NCI-H2227 (cell line): ENCODE results near the gene CD79A.
A peak's percentile ranks its signal among the peaks of the same experiment; 100 is the strongest.
"Not testable (repeated sequence)": the region's sequence is repeated elsewhere in the genome, so short reads cannot be mapped to it uniquely, and the experiment has no call there.

Experiments
- DNase-seq: peaks from one replicate; lab custom pipeline; 2025; ENCODE audit not compliant: unreplicated experiment; lab: John Stamatoyannopoulos, UW

Gene CD79A

GRCh38 chr19:41904118-41904870, 27.2 kb downstream of the CD79A start:
- no peak for DNase-seq

GRCh38 chr19:41905273-41906002, 28.4 kb downstream of the CD79A start:
- no peak for DNase-seq

- DNase-seq, result no peak
Measured at GRCh38 chr19:41906271-41906670, 29.2 kb downstream of the CD79A start.

GRCh38 chr19:41906916-41907680, 30.0 kb downstream of the CD79A start:
- DNase-seq, result no peak

- DNase-seq, result no peak
Measured at GRCh38 chr19:41907994-41908615, 31.0 kb downstream of the CD79A start.

GRCh38 chr19:41908724-41909464, 31.8 kb downstream of the CD79A start:
- DNase-seq, result no peak

- no peak for DNase-seq
Measured at GRCh38 chr19:41909706-41910105, 32.6 kb downstream of the CD79A start.

- no peak for DNase-seq
Measured at GRCh38 chr19:41910240-41910991, 33.3 kb downstream of the CD79A start.

- no peak for DNase-seq
Measured at GRCh38 chr19:41910992-41911888, 34.2 kb downstream of the CD79A start.

- no peak for DNase-seq
Measured at GRCh38 chr19:41911889-41912731, 35.0 kb downstream of the CD79A start.

- peak; percentile 44 for DNase-seq
Measured at GRCh38 chr19:41912899-41913537, 35.9 kb downstream of the CD79A start.

- no peak for DNase-seq
Measured at GRCh38 chr19:41913538-41914423, 36.7 kb downstream of the CD79A start.

GRCh38 chr19:41914424-41914834, 37.4 kb downstream of the CD79A start:
- not testable (repeated sequence) for DNase-seq

GRCh38 chr19:41915021-41915775, 38.1 kb downstream of the CD79A start:
- no peak for DNase-seq

GRCh38 chr19:41915776-41916414, 38.8 kb downstream of the CD79A start:
- DNase-seq, result no peak
